Inferior parietal cortex (tissue), 1 donor: ENCODE results near the gene PALM.
A peak's percentile ranks its signal among the peaks of the same experiment; 100 is the strongest.
"Not testable (repeated sequence)": the region's sequence is repeated elsewhere in the genome, so short reads cannot be mapped to it uniquely, and the experiment has no call there.

Experiments used
- DNase-seq: peaks from one replicate; pipeline ENCODE4 v3.0.0-alpha.2; 2016; ENCODE audit errors: extremely low spot score

PALM gene

DNA sequence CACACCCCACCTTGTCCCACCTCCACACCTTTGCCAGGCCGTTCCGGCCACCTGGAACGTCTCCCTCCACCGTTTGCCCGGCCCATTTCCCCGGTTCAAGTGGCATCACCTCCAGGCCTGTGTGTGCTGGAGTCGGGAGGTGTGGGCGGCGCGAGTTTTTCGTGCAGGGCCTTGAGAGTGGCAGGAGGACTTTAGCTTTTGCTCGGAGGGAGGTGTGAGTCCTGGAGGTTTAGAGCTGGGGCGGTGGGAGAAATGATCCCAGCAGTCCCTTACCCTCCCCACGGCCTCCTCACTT is 4.3 kb upstream of the PALM start:
- no peak for DNase-seq

- no peak for DNase-seq
Observed at GRCh38 chr19:709196-709964, 645 bp downstream of the PALM start.

- DNase-seq, result no peak
Observed at GRCh38 chr19:709965-710571, 1.3 kb downstream of the PALM start.

GRCh38 chr19:710767-711166 is 2.0 kb downstream of the PALM start:
- DNase-seq, result peak; percentile 7

GRCh38 chr19:711254-711653 is 2.5 kb downstream of the PALM start:
- peak; percentile 5 for DNase-seq

DNA sequence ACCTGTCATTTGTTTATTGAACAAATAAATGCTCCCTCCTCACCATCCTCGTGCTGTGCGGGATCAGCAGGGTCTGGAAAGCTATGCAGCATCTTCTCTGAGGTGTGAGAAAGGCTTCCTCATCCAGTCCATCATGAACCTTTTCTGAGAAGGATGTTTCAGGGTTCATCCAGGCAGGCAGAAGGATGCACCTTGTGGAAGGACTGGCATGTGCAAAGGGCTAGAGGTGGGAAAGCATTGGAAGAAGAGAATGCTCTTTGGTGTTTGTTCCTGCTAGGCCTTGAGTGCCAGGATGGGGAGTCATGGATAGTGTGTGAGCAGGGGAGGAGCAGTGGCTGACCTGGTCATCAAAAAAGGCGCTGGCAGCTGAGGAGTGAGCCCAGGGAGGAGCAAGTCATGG is 6.6 kb downstream of the PALM start:
- DNase-seq, result no peak

DNA sequence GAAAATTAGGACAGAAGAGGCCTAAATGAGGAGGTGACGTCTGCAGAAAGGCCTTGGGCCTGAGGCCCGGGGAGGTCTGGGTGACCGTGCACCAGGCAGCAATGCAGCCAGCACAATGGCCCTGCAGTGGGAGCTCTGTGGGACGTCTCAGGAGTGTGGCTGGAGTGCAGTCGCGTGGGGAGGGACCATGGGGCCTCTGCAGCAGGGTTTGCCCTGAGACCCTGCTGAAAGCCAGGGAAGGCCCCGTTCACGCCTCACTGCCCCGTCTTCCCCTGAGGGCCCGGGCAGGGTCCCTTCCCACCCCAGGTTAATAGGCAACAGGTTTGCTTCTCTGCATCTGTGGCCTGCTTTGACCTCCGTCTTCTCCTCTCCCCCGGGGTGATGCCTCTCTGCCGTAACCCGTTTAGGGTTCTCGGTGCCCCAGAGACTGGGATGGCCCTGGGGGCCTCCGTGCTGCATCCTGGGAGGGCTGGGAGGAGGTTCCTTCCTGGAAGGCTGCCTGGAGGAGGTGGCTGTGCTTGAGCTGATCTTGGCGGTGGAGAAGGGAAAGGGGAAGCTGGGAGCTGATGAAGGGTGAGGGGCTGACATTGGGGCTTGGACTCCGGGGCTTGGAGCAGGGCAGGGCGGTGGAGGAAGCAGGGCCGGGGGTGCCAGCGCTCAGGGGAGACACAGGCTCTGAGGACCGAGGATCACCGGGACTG is 9.7 kb downstream of the PALM start:
- no peak for DNase-seq

GRCh38 chr19:718991-719512 is 10.3 kb downstream of the PALM start:
- peak; percentile 2 for DNase-seq

DNA sequence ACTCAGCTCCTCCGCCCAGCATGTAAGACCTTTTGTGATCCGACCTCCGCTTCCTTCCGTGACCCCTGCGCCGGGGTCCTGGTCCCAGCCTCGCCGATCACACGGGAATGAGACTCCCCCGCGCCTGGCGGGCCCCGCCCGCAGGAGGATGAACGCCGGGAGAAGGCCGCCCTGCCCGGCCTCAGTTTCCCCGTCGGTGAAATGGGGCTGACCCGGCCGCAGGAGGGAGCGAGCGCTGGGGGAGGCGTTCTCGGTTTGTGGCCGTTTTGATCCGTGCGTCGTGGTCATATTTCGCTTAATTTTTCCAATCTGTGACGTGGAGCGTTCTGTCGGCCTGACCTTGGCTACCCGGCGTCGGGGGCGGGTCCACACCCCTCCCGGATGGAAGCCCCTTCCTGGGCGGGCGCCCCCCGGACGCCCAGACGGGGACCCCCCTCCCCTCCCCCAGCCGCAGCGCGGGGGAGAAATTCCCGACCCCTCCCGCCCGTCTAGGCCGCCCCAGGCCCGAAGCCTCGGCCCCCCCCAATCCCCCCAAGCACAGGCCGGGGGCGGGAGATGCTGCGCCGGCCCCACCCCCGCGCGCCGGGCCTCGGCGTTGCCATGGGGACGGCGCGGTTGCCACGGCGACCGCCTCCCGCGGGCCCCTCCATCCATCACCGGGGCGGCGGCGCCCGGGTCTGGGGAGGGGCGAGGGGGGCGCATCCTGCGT is 11.1 kb downstream of the PALM start:
- DNase-seq, result peak; percentile 13

DNA sequence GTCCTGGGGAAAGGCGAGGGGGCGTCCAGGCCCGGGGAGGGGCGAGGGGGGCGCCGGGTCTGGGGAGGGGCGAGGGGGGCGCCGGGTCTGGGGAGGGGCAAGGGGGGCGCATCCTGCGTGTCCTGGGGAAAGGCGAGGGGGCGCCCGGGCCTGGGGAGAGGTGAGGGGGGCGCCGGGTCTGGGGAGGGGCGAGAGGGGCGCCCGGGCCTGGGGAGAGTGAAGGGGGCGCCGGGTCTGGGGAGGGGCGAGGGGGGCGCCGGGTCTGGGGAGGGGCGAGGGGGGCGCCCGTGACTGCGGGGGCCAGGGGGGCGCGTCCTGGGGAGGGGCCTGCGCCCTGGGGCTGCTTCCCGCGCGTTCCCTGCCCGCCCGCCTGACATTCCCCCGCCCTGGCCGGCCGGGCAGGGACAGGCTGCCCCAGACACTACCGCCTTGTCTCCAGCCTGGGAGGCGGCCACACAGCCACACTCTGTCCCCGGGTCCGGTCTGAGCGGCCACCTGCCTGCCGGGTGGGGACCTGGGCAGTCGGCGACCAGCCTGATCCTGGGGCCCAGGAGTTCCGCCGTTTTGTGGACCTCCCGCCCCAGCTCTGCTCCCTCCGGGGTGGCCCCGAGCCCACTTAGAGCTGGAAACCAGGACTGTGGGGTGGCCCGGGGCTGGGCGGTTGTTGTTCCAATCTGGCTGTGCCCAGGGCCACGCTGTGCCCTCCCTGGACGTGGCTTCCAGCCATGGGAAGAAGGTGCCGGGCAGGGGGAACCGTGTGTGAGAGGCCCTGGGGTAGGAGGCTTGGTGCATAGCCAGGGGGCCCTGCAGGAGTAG is 11.8 kb downstream of the PALM start:
- DNase-seq, result peak; percentile 23

DNA sequence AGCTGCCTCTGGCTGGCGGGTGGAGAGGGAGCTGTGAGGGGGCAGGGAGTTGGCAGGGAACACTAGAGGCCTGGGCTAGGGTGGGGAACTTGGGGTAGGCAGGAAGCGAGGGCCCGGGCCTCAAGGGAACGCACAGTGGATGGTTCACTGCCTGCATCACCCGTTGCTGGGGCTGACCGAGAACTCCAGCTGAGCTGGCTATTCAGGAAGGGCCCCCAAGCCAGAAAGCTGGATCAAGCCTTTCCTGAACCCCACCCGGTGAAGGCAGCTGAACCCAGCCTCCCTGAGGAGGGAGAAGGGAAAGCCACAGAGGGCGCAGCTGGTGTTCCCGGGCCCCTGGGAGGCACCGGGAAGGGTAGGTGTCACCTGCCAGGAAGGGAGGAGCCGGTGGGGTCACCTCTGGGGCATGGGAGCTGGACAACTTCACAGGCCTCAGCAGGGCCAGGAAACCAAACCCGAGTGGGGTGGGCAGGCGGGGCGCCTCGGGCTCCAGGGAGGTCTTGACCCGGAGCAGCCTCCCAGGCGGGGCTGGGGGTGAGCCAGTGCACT is 13.9 kb downstream of the PALM start:
- DNase-seq, result no peak

DNA sequence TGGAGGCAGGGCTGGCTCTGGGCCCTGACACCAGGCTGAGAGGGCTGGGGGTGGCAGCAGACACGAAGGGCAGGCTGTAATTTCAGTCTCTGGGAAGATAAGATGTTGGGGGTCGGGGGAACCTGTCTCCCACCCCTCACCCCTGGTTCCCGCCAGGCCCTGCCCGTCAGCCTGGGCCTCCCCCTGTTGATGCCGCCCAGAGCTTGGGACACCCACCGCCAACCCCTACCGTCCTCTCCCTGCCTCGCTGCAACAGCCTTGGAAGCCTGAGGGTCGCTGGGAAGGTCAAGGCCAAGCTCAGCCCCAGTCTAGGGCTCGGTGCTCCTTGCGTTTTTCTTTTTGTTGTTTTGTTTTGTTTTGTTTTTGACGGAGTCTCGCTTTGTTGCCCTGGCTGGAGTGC is 14.5 kb downstream of the PALM start:
- no peak for DNase-seq

GRCh38 chr19:723714-724113 is 15.0 kb downstream of the PALM start:
- no peak for DNase-seq

- no peak for DNase-seq
Observed at GRCh38 chr19:725461-726089, 16.8 kb downstream of the PALM start.

DNA sequence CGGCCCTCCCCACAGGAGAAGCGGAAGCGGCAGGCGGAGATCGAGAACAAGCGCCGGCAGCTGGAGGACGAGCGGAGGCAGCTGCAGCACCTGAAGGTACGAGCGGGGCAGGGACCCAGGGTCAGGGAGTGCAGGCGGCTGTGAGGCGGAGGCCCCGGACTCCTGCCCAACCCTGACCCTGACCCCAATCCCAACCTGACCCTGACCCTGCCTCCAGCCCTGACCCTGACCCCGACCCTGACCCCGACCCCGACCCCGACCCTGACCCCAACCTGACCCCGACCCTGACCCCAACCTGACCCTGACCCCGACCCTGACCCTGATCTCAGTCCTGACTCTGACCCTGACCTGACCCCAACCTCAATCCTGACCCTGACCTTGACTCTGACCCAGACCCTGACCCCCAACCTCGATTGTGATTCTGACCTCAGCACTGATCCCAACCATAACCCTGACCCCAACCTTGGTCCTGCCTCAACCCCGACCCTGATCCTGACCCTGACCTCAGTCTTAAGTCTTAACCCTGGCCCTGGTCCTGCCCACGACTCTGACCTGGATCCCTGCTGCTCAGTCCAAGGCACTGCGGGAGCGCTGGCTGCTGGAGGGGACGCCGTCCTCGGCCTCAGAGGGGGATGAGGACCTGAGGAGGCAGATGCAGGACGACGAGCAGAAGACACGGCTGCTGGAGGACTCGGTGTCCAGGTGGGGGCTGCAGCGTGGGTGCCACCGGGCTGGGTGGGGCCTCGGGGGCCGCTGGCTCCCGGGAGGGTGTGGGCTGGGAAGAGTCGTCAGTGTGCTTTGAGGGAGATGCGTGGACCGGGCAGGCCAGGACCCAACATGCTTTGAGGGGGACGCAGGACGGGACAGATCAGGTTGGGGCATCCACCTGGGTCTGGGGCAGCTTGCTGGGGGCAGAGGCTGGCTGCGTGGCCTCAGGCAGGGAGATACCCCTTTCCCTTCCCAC is 18.5 kb downstream of the PALM start:
- no peak for DNase-seq

GRCh38 chr19:728011-728410 is 19.3 kb downstream of the PALM start:
- no peak for DNase-seq

DNA sequence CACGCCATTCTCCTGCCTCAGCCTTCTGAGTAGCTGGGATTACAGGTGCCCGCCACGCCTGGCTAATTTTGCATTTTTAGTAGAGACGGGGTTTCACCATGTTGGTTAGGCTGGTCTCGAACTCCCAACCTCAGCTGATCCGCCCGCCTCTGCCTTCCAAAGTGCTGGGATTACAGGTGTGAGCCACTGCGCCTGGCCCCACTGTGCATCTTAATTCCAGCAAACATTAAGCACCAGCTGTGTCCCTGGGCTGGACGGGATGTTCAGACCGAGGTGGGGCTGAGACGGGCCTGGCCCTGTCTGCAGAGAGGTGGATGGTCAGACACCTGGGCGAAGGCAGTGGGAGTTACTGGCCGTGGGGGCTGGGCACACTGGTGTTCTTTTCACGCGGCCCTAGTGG is 20.8 kb downstream of the PALM start:
- DNase-seq, result not testable (repeated sequence)

- DNase-seq, result no peak
Observed at GRCh38 chr19:729965-730668, 21.4 kb downstream of the PALM start.

DNA sequence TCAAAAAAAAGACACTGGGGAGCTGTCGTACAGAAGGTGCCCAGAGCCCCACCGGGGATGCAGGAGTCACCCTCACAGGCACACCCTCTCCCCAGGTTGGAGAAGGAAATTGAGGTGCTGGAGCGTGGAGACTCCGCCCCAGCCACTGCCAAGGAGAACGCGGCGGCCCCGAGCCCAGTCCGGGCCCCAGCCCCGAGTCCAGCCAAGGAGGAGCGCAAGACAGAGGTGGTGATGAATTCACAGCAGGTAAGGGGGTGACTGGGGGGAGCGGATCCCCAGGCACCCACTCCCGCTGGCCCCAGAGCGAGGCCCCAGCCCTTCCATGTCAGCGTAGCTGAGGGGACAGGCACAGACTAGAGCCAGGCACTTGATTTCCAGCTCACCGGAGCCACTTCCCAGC is 22.3 kb downstream of the PALM start:
- DNase-seq, result no peak
